ENCODE results near the gene FGF4.

Gene FGF4

GRCh38 chr11:69775163-69775755 is at the start of gene FGF4:
Gene FGF4 (minus strand): TSS chr11:69775341. CDS start chr11:69775084, 257 bp downstream.
- Histone ChIP-seq H3K4me3 (ENCODE audit: insufficient read depth, low read length, poor library complexity, severe bottlenecking) (no peak within 1 kb of the TSS), H2AFZ (ENCODE audit: low read depth, low read length, severe bottlenecking) (no peak within 1 kb of the TSS), H3K27me3 (ENCODE audit: low read length) (no peaks in the 10 kb centered on the region)

GRCh38 chr11:69823641-69824265 is 48.6 kb upstream of the FGF4 start:
- no peak overlapping the region for H3K27ac ChIP-seq (ENCODE audit: low read depth, low read length)
- no peaks in the 10 kb centered on the region for H3K36me3 ChIP-seq (ENCODE audit: low read length)
- no peak overlapping the region for H3K4me2 ChIP-seq (ENCODE audit: low read depth, low read length, poor library complexity, severe bottlenecking)
- TF ChIP-seq CTCF (IDR thresholded peaks at IDR 0.05; ENCODE audit: insufficient read depth, low read length, poor library complexity, severe bottlenecking): no peak
- TF ChIP-seq EZH2phosphoT487 (conservative IDR thresholded peaks at IDR 0.05; ENCODE audit: low read length): no peak
- no peaks in the 10 kb centered on the region for H4K20me1 ChIP-seq (ENCODE audit: low read depth, low read length)
- H3K9ac ChIP-seq (ENCODE audit: low read length): no peak overlapping the region
- H3F3A ChIP-seq (ENCODE audit: insufficient read depth): no peaks in the 10 kb centered on the region
- no peaks in the 10 kb centered on the region for H3K27me3 ChIP-seq (ENCODE audit: low read length)
- no peak overlapping the region for H3K4me3 ChIP-seq (ENCODE audit: insufficient read depth, low read length, poor library complexity, severe bottlenecking)
- H3K9me2 ChIP-seq (replicated peaks; ENCODE audit: insufficient read depth, low read length): no peaks in the 10 kb centered on the region
- no peaks in the 10 kb centered on the region for H3K9me3 ChIP-seq (ENCODE audit: insufficient read depth, low read length)
- no peak overlapping the region for H2AFZ ChIP-seq (ENCODE audit: low read depth, low read length, severe bottlenecking)
- H3K79me2 ChIP-seq (ENCODE audit: insufficient read depth, low read length): no peaks in the 10 kb centered on the region

More at GRCh38 chr11:69775163-69775755, at the start of gene FGF4:
- Histone ChIP-seq H3K4me2 (ENCODE audit: low read depth, low read length, poor library complexity, severe bottlenecking) (no peak within 1 kb of the TSS), H3K27ac (ENCODE audit: low read depth, low read length) (no peak within 1 kb of the TSS), H3F3A (ENCODE audit: insufficient read depth) (no peaks in the 10 kb centered on the region), H3K9ac (ENCODE audit: low read length) (no peak within 1 kb of the TSS), H3K79me2 (ENCODE audit: insufficient read depth, low read length) (no peaks in the 10 kb centered on the region), H4K20me1 (ENCODE audit: low read depth, low read length) (no peaks in the 10 kb centered on the region), H3K9me2 (replicated peaks; ENCODE audit: insufficient read depth, low read length) (no peaks in the 10 kb centered on the region), H3K9me3 (ENCODE audit: insufficient read depth, low read length) (no peaks in the 10 kb centered on the region), H3K36me3 (ENCODE audit: low read length) (no peaks in the 10 kb centered on the region)
- TF ChIP-seq CTCF (IDR thresholded peaks at IDR 0.05; ENCODE audit: insufficient read depth, low read length, poor library complexity, severe bottlenecking) (no peak), EZH2phosphoT487 (conservative IDR thresholded peaks at IDR 0.05; ENCODE audit: low read length) (no peak)

- Histone ChIP-seq H3K9ac (ENCODE audit: low read length) (no peak overlapping the region), H3F3A (ENCODE audit: insufficient read depth) (no peaks in the 10 kb centered on the region), H3K36me3 (ENCODE audit: low read length) (no peaks in the 10 kb centered on the region), H3K27me3 (ENCODE audit: low read length) (no peaks in the 10 kb centered on the region), H2AFZ (ENCODE audit: low read depth, low read length, severe bottlenecking) (no peak overlapping the region), H3K4me2 (ENCODE audit: low read depth, low read length, poor library complexity, severe bottlenecking) (no peak overlapping the region), H3K27ac (ENCODE audit: low read depth, low read length) (no peak overlapping the region), H3K9me3 (ENCODE audit: insufficient read depth, low read length) (no peaks in the 10 kb centered on the region), H3K9me2 (replicated peaks; ENCODE audit: insufficient read depth, low read length) (no peaks in the 10 kb centered on the region), H3K79me2 (ENCODE audit: insufficient read depth, low read length) (no peaks in the 10 kb centered on the region), H3K4me3 (ENCODE audit: insufficient read depth, low read length, poor library complexity, severe bottlenecking) (no peak overlapping the region), H4K20me1 (ENCODE audit: low read depth, low read length) (no peaks in the 10 kb centered on the region)
- TF ChIP-seq CTCF (IDR thresholded peaks at IDR 0.05; ENCODE audit: insufficient read depth, low read length, poor library complexity, severe bottlenecking) (no peak), EZH2phosphoT487 (conservative IDR thresholded peaks at IDR 0.05; ENCODE audit: low read length) (no peak)
These were observed 47.7 kb upstream of the FGF4 start for GRCh38 chr11:69822676-69823494.

Measured in SU-DHL-6 (cell line).